ENCODE measurements around the gene DNAJC12.
"Not testable (repeated sequence)": the region's sequence is repeated elsewhere in the genome, so short reads cannot be mapped to it uniquely, and the experiment has no call there.

DNAJC12 gene

GRCh38 chr10:67837541-67838314, at the start of gene DNAJC12:
TSS of gene DNAJC12 (minus strand) at chr10:67838188. CDS start at chr10:67838011, 177 bp downstream.
- no peak for DNase-seq (ENCODE audit: low read depth)

DNA sequence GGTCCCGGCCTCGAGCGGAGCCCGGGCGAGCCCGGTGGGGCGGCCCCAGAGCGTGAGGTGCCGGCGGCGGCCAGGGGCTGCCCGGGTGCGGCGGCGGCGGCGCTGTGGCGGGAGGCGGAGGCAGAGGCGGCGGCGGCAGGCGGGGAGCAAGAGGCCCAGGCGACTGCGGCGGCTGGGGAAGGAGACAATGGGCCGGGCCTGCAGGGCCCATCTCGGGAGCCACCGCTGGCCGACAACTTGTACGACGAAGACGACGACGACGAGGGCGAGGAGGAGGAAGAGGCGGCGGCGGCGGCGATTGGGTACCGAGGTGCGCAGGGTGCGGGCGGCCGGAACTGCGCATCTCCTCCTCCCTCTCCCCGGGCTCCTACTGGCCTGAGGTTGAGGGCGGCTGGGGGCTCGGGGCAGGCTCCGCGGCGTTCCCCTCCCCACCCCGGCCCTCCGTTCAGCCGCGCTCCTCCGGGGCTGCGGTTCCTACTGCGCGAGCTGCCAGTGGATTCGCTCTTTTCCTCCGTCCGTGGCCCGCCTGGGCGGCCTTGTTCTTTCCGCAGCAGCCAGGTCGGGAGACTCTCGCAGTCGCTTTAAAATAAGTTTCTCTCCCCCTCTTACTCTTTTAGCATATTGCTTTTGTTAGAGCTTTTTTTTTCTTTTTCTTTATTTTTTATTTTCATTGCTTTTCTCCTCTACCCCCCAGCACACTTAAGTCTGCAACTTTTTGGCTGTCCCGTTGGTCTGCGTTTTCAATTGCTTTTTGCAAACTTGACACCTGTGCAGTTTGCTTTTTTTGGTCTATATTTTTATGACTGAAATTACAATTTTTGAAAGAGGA, 47.1 kb upstream of the DNAJC12 start:
- DNase-seq (ENCODE audit: low read depth): peak; percentile 67

DNA sequence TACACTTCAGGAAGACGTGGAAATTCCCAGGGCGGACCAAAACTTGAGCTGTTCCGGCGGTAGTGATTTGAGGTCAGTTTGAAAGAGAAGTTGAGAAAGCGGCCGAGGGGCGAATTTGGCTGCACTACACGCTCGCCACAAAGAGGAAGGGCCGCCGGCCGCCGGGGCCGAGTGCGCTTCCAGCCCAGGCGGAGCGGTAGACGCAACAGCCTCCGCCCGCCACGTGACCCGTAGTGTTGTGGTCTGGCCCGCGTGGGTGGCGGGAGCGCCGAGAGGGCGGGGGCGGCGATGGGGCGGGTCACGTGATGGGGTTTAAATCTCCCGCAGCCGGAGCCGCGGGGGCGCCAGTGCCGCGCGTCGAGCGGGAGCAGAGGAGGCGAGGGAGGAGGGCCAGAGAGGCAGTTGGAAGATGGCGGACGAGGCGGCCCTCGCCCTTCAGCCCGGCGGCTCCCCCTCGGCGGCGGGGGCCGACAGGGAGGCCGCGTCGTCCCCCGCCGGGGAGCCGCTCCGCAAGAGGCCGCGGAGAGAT, 46.4 kb upstream of the DNAJC12 start, which contains the start of gene SIRT1:
TSS of gene SIRT1 (plus strand) at position 344 of the 529 bp plus-strand sequence. CDS start at position 410, 66 bp downstream.
- DNase-seq (ENCODE audit: low read depth): peak; percentile 95

DNA sequence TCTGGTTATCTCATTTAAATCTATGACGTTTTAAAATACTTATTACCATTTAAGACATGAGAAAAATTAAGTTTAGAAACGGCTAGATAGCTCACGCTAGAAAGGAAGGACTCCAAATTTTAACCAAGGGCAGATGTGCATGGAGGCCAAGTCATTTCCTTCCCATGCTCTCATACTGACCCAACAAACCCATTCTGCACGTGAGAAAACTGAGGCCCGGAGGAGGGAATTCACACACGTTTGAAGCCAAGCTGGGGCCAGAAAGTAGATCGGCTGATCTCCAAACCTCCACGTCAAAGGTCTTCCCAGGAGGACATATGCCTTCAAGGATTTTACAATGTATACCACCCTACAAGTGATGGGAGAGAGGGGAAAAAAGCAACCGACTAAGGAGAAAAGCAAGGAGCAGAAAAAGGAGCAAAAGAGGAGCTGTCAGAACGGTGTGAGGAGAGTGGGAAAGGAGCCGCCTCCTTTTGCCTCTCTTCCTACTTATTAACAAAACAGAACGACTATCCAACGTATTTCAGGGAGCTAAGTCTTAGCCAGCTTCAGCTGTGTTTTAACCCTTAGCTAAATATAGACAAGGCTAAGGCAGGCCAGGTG, 45.8 kb upstream of the DNAJC12 start:
- DNase-seq (ENCODE audit: low read depth): no peak

- no peak for DNase-seq (ENCODE audit: low read depth)
Observed at GRCh38 chr10:67878133-67878532, 40.1 kb upstream of the DNAJC12 start.

DNA sequence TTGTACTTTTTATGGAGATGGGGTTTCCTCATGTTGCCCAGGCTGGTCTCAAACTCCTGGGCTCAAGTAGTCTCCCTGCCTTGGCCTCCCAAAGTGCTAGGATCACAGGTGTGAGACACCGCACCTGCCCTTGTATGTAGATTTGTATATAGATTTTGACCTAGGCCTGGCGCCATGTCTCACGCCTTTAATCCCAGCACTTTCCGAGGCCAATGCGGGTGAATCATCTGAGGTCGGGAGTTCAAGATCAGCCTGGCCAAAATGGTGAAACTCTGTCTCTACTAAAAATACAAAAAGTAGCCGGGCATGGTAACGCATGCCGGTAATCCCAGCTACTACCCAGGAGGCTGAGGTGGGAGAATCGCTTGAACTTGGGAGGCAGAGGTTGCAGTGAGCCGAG, 39.4 kb upstream of the DNAJC12 start:
- DNase-seq (ENCODE audit: low read depth): not testable (repeated sequence)

GRCh38 chr10:67875340-67876238, 37.6 kb upstream of the DNAJC12 start:
- no peak for DNase-seq (ENCODE audit: low read depth)

DNA sequence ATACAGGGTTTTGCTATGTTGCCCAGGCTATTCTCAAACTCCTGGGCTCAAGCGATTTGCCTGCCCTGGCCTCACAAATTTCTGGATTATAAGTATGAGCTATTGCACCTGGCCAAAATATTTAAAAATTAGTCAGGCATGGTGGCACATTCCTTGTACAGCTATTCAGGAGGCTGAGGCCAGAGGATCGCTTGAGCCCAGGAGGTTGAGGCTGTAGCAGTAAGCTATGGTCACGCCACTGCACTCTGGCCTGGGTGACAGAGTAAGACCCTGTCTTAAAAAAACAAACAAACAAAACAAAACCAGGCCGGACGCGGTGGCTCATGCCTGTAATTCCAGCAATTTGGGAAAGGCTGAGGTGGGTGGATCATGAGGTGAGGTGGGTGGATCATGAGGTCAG, 32.0 kb upstream of the DNAJC12 start:
- no peak for DNase-seq (ENCODE audit: low read depth)

DNA sequence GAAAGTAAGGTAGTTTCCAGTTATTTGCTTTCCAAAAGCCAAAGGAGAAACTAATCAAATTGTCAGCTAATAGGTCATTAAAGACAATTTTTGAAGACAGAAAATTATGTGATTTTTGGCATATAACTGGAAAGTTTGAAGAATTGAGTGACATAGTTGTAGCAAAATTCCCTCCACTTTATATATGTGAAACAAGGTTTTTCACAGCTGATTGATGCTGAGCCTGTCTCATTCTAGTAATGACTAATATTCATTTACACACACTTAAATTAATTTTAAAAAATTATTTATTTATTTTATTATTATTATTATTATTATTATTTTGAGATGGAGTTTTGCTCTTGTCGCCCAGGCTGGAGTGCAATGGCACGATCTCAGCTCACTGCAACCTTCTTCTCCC, 30.1 kb upstream of the DNAJC12 start:
- no peak for DNase-seq (ENCODE audit: low read depth)

DNA sequence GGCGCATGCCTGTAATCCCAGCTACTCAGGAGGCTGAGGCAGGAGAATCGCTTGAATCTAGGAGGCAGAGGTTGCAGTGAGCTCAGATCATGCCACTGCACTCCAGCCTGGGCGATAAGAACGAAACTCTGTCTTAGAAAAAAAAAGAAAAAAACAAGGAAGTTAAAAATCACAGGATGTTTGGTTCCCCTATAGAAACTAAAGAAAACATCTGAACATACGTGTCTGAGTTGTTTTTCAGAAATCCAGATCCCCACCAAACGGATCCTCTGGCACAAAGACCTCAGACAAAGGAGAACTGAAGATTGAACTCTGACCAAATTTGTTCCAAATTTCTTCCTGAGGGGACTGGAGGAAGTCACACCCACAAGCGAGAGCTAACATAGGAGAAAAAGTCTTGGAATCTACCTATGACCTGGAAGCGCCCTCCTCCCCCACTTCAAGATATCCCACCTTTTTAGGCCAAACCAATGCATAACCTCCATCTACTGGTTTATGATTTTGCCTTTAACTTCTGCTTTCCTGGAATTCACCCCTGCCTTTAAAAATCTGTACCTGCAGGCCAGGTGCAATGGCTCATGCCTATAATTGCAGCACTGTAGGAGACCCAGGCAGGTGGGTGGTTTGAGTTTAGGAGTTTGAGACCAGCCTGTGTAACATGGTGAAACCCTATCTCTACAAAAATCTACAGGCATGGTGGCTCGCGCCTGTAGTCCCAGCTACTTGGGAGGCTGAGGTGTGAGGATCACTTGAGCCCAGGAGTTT, 26.8 kb upstream of the DNAJC12 start:
- no peak for DNase-seq (ENCODE audit: low read depth)

DNA sequence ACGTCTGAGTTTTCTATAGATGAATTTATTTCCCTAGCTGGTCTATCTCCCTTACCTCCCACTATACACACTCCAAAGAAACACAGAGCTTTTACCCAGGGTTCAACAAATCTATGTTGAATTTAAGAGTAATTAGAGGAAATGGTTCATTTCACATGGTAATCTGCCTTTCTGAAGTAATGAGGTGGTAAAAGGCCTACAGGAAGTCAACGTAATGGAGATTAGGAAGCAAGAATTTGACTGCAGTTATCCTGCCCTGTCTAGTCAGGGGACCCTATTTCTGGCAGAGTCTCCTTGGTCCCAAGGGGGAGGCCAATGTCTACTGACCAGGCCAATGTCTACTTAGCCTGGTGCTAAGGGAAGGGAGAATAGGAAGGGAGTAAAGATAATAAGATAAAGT, 25.1 kb upstream of the DNAJC12 start:
- DNase-seq (ENCODE audit: low read depth): no peak

DNA sequence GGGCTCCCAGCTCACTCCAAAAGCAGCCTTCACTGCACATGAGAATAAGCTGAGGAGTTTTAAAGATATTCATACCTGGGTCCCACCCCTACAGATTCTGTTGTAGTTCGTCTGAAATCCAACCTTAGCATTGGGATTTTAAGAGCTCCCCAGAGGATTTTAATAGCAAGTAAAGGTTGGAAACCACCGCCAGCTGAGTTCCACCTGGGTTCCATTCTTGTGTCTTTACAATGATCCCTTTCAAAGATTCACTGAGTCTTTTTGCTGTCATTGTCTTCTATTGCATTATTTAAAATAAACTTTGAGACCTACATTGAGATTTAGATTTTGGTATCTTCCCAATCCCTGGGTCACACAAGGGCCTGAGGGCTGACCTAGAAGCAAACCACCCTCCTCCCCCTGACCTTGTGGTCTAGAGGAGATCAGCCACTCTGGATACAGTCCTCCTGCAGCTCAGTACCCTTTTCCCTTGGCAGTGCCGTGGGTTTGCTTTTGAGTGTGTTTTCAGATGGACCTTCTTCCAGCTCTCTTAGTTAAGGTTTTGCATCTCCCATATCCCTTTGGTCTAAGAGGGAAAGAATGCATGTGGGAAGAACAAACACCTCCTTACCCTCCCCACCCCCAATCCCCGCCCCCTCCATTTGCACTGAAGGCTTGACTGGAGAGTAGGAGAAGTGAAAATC, 23.9 kb upstream of the DNAJC12 start:
- no peak for DNase-seq (ENCODE audit: low read depth)

GRCh38 chr10:67858971-67859370, 21.0 kb upstream of the DNAJC12 start:
- no peak for DNase-seq (ENCODE audit: low read depth)

DNA sequence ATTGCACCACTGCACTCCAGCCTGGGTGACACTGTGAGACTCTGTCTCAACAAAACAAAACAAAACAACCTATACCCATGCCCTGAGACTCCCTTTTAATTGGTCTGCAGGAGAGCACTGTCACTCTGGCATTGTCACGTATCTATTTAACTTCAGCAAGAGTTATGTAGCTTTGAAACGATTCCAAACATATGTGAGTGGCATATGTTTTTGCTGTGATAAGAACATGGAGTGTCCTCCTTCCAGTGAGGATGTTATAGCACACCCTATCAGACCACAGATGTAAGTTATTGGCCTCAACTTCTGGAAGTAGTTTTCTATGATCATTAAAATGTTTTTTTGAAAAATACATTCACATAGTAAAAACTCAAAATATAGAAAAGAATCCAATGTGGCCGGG, 15.5 kb upstream of the DNAJC12 start:
- no peak for DNase-seq (ENCODE audit: low read depth)

GRCh38 chr10:67852761-67853160, 14.8 kb upstream of the DNAJC12 start:
- no peak for DNase-seq (ENCODE audit: low read depth)

DNA sequence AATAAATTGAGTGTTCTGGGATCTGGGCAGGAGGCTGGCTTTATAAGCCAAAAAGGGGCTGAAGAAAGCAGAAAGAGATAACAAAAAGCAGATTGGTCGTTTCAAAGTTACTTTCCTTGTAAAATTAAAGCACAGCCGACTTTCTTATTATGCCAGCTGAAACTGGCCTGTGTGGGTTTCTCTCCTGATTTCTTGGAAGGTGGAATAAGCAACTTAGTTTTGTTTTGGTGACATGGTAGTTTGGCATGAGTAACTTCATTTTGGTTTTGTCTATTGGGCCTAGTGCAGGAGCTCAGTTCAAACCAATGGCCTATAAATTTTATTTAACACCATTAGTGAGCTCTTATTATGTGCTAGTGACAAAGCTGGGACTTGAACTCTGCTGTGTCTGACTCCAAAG, 13.2 kb upstream of the DNAJC12 start:
- no peak for DNase-seq (ENCODE audit: low read depth)

- peak; percentile 84 for DNase-seq (ENCODE audit: low read depth)
Observed at GRCh38 chr10:67849331-67850011, 11.5 kb upstream of the DNAJC12 start.

DNA sequence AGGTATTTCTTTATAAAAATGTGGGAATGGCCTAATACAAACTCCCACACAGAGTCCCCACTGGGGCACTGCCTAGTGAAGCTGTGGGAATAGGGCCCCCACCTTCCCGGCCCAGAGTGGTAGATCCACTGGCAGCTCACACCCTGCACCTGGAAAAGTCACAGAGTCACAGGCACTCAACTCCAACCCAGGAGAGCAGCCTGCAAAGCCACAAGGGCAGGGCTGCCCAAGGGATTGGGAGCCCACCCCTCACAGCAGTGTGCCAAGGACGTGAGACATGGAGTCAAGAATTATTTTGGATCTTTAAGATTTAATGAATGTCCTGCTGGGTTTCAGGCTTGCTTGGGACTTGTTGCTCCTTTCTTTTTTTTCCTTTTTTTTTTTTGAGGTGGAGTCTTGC, 5.3 kb upstream of the DNAJC12 start:
- DNase-seq (ENCODE audit: low read depth): no peak

DNA sequence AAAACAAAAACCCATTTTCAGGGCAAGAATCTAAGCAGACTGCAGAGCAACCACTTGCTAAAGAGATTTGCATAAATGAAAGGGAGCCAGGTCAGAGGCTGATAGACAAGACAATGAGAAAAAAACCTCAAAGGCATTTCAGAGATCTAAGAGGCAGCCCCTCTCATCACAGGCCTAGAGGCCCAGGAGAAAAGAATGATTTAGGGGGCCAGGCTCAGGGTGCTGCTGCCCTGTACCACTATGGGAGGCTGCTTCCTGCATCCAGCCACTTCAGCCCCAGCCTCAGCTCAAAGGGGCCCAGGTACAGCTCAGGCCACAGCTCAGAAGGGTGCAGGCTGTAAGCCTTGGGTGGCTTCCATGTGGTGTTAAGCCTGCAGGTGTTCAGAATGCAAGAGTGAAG, 3.7 kb upstream of the DNAJC12 start:
- no peak for DNase-seq (ENCODE audit: low read depth)

- no peak for DNase-seq (ENCODE audit: low read depth)
Observed at GRCh38 chr10:67839951-67840350, 2.0 kb upstream of the DNAJC12 start.
